ENCODE measurements around the gene TRPM3. TPM values are rescaled to one million over a fixed set of nuclear protein-coding genes. Genes with fewer than 3 reads are reported as not detected.
A peak's percentile ranks its signal among the peaks of the same experiment; 100 is the strongest.

TRPM3 gene
- total and polyA plus RNA-seq, 4 experiments from 2014 or later = not detected

DNA sequence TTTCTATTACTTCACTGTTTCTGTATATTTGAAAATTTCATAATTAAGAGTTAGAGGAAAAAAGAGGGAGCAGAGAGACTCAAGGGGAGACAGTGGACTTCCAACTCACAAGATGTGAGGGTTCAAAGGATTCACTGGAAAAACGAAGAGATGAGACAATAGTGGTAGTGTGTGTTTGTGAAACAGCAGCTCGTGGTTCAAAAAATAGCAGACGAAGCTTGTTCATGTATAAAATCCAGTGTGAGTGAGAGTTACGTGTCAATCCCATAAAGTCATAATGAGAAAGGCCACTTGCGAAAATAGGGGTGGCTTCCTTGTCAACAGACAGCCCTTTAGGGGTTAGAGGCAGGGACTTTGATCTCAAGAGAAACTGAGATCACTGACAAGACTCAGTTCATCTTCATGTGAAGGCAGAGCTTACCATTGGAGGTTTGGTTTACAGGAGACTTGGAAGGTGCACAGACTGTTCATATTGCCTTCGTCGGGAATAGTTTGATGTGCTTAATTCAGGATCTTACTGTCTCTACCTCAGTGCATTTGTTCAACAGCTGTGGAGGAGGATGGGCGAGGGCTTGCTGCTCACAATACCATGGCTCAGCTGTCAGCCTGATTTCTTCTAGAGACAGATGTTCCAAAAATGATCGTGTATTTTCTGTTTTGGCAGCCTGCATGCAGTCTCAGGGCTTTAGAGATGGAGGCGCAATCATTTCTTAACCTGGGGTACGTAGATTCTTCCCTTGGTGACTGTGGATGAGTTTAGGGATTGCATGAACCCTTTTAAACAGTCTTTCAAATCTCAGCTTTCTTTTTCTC, 601.3 kb downstream of the TRPM3 start:
- DNase-seq = no peak
- no peaks in the 10 kb centered on the region for H3K27me3 ChIP-seq (ENCODE audit: insufficient read depth, low read length)
- peaks cover 0 to 22% (median 10%) of the 10 kb centered on the region in 8 donors for H3K9me3 Mint-ChIP-seq
- intact Hi-C loops (cut with micrococcal nuclease) = no loop called here
- H3K9me3 ChIP-seq (ENCODE audit: control insufficient read depth in 1 of 2, low read length in 2 of 2) = no peaks in the 10 kb centered on the region
- ChIA-PET CTCF (ENCODE audit: partially characterized antibody) (interaction anchor here (0.9 kb wide), 1 partner anchor 82 kb away, joined by 3 read pairs; no protein-coding TSS in a partner anchor), POLR2A (ENCODE audit: partially characterized antibody) (no interaction called here)
- peaks cover 4 to 8% (median 7%) of the 10 kb centered on the region in 4 donors for H3K4me1 Mint-ChIP-seq
- peak overlapping the region in 2 of 7 donors; percentile 17 to 69 for H3K27ac Mint-ChIP-seq
- H3K36me3 Mint-ChIP-seq = peaks cover 0 to 10% of the 10 kb centered on the region in 2 donors
- H3K27ac ChIP-seq (ENCODE audit: low read depth, low read length) = no peak overlapping the region
- H3K4me3 ChIP-seq (ENCODE audit: low read length in 2 of 2) = no peak overlapping the region
- H3K27me3 Mint-ChIP-seq = no peaks in the 10 kb centered on the region
- no peak overlapping the region for H3K4me3 Mint-ChIP-seq
- H3K4me1 ChIP-seq (ENCODE audit: insufficient read depth, low read length) = no peaks in the 10 kb centered on the region
- H3K36me3 ChIP-seq (ENCODE audit: insufficient read depth, low read length) = no peaks in the 10 kb centered on the region

DNA sequence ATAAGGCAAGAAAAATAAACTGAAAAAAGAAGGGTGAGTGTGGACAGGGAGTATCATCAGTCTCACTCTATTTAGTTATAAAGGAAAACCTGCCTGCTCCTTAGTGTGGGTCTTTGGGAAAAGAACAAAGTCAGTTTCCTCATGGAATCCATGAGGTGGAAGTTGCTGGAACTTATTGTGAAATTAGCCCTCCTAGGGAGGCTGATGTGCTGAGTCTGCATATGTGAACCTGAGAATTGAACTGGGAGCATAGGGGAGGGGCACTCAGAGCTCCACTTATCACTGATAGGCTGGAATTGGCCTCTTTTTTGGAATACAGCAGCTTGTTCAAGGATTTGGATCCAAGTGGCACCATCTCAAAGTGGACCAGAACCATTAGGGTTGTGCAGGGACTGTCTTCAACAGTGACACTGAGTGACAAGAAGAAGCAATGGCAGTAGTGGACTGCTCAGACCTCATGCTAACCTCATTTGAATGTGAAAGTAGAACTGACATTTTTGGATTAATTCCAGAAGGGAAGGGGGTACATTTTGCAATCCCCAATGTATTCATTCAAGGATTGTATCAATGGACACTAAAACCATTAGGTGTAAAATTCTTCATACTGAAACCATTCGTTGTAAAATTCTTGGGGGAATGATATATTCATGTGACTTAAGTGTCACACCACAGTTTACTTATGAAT, 603.4 kb downstream of the TRPM3 start:
- Histone ChIP-seq H3K27me3 (ENCODE audit: insufficient read depth, low read length) (no peaks in the 10 kb centered on the region), H3K27ac (ENCODE audit: low read depth, low read length) (no peak overlapping the region), H3K4me1 (ENCODE audit: insufficient read depth, low read length) (no peaks in the 10 kb centered on the region), H3K36me3 (ENCODE audit: insufficient read depth, low read length) (no peaks in the 10 kb centered on the region), H3K9me3 (ENCODE audit: control insufficient read depth in 1 of 2, low read length in 2 of 2) (no peaks in the 10 kb centered on the region), H3K4me3 (ENCODE audit: low read length in 2 of 2) (no peak overlapping the region)
- ChIA-PET POLR2A (ENCODE audit: partially characterized antibody) (no interaction called here), CTCF (ENCODE audit: partially characterized antibody) (no interaction called here)
- no peaks in the 10 kb centered on the region for H3K27me3 Mint-ChIP-seq
- peaks cover 0 to 2% (median 0%) of the 10 kb centered on the region in 8 donors for H3K9me3 Mint-ChIP-seq
- H3K27ac Mint-ChIP-seq = no peak overlapping the region
- no peaks in the 10 kb centered on the region for H3K36me3 Mint-ChIP-seq
- DNase-seq = no peak
- H3K4me3 Mint-ChIP-seq = no peak overlapping the region
- intact Hi-C loops (cut with micrococcal nuclease) = no loop called here
- H3K4me1 Mint-ChIP-seq = peaks cover 4 to 8% (median 7%) of the 10 kb centered on the region in 4 donors

- no peak overlapping the region for H3K27ac ChIP-seq (ENCODE audit: low read depth, low read length)
- no peaks in the 10 kb centered on the region for H3K27me3 Mint-ChIP-seq
- peaks cover 0 to 4% of the 10 kb centered on the region in 2 donors for H3K36me3 Mint-ChIP-seq
- no peak overlapping the region for H3K4me3 Mint-ChIP-seq
- DNase-seq = no peak
- H3K27ac Mint-ChIP-seq = peak overlapping the region in 1 of 7 donors; percentile 22
- H3K36me3 ChIP-seq (ENCODE audit: insufficient read depth, low read length) = no peaks in the 10 kb centered on the region
- no peaks in the 10 kb centered on the region for H3K27me3 ChIP-seq (ENCODE audit: insufficient read depth, low read length)
- H3K4me1 ChIP-seq (ENCODE audit: insufficient read depth, low read length) = no peaks in the 10 kb centered on the region
- no peaks in the 10 kb centered on the region for H3K4me1 Mint-ChIP-seq
- peaks cover 0 to 7% (median 3%) of the 10 kb centered on the region in 8 donors for H3K9me3 Mint-ChIP-seq
- ChIA-PET POLR2A (ENCODE audit: partially characterized antibody) (no interaction called here), CTCF (ENCODE audit: partially characterized antibody) (interaction anchor here (0.9 kb wide), 1 partner anchor 88 kb away, joined by 4 read pairs; no protein-coding TSS in a partner anchor)
- intact Hi-C loops (cut with micrococcal nuclease) = no loop called here
- no peak overlapping the region for H3K4me3 ChIP-seq (ENCODE audit: low read length in 2 of 2)
- H3K9me3 ChIP-seq (ENCODE audit: control insufficient read depth in 1 of 2, low read length in 2 of 2) = no peaks in the 10 kb centered on the region
Observed at GRCh38 chr9:70514273-70514672, 607.1 kb downstream of the TRPM3 start.

DNA sequence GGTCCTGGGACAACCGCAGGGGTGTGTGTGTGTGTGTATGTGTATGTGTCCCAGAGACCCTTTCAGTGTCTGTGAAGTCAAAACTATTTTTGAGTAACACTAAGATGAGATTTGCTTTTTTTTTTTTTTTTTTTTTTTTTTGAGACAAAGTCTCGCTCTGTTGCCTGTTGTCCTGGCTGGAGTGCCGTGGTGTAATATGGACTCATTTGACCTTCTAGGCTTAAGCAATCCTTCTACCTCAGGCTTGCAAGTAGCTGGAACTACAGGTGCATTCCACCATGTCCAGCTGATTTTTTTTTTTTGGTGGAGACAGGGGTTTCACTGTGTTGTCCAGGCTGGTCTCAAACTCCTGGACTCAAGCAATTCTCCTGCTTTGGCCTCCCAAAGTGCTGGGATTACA, 609.6 kb downstream of the TRPM3 start:
- ChIA-PET CTCF (ENCODE audit: partially characterized antibody) (interaction anchor here (0.7 to 1.2 kb wide), 2 partner anchors 91 to 651 kb away, joined by 3 to 4 read pairs; no protein-coding TSS in a partner anchor), POLR2A (ENCODE audit: partially characterized antibody) (no interaction called here)

GRCh38 chr9:70510157-70510770, 611.2 kb downstream of the TRPM3 start:
- Mint-ChIP-seq H3K36me3 (peaks cover 0 to 4% of the 10 kb centered on the region in 2 donors), H3K9me3 (peaks cover 0 to 7% (median 3%) of the 10 kb centered on the region in 8 donors), H3K27me3 (no peaks in the 10 kb centered on the region), H3K4me3 (no peak overlapping the region), H3K27ac (no peak overlapping the region), H3K4me1 (peaks cover 0 to 5% (median 0%) of the 10 kb centered on the region in 4 donors)
- Histone ChIP-seq H3K4me3 (ENCODE audit: low read length in 2 of 2) (no peak overlapping the region), H3K27me3 (ENCODE audit: insufficient read depth, low read length) (no peaks in the 10 kb centered on the region), H3K27ac (ENCODE audit: low read depth, low read length) (no peak overlapping the region), H3K4me1 (ENCODE audit: insufficient read depth, low read length) (no peaks in the 10 kb centered on the region), H3K36me3 (ENCODE audit: insufficient read depth, low read length) (no peaks in the 10 kb centered on the region), H3K9me3 (ENCODE audit: control insufficient read depth in 1 of 2, low read length in 2 of 2) (no peaks in the 10 kb centered on the region)
- intact Hi-C loops (cut with micrococcal nuclease) = no loop called here
- POLR2A ChIA-PET (ENCODE audit: partially characterized antibody) = no interaction called here
- CTCF ChIA-PET (ENCODE audit: partially characterized antibody) = interaction anchor here (0.8 to 1.4 kb wide), 2 partner anchors 9 to 13 kb away, joined by 3 read pairs; no protein-coding TSS in a partner anchor
- no peak for DNase-seq

More for the DNA sequence above, 609.6 kb downstream of the TRPM3 start:
- peaks cover 0 to 7% (median 3%) of the 10 kb centered on the region in 8 donors for H3K9me3 Mint-ChIP-seq
- H3K27me3 Mint-ChIP-seq = no peaks in the 10 kb centered on the region
- intact Hi-C loops (cut with micrococcal nuclease) = no loop called here
- H3K27ac ChIP-seq (ENCODE audit: low read depth, low read length) = no peak overlapping the region
- no peak overlapping the region for H3K4me3 Mint-ChIP-seq
- DNase-seq = no peak
- H3K9me3 ChIP-seq (ENCODE audit: control insufficient read depth in 1 of 2, low read length in 2 of 2) = no peaks in the 10 kb centered on the region
- peaks cover 0 to 4% of the 10 kb centered on the region in 2 donors for H3K36me3 Mint-ChIP-seq
- H3K36me3 ChIP-seq (ENCODE audit: insufficient read depth, low read length) = no peaks in the 10 kb centered on the region
- no peaks in the 10 kb centered on the region for H3K4me1 Mint-ChIP-seq
- H3K4me1 ChIP-seq (ENCODE audit: insufficient read depth, low read length) = no peaks in the 10 kb centered on the region
- H3K27me3 ChIP-seq (ENCODE audit: insufficient read depth, low read length) = no peaks in the 10 kb centered on the region
- no peak overlapping the region for H3K4me3 ChIP-seq (ENCODE audit: low read length in 2 of 2)
- no peak overlapping the region for H3K27ac Mint-ChIP-seq

DNA sequence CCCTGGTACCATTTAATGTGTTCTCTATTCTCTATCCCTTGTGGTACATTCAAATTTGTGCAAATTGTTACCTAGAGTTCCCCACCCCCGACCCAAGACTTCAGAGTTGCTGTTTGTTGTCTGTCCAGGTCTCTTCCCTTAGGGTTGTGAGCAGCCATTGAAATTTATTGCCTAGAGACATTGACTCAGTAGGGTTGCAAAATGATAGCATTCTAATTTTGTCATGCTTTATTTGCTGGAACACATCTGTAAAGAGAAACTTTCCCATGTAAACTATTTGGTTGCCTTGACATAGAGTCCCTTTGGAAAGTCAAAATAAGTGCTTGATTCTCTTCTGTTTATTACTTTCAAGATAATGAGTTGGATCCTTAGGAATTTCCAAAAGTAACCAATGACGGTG, 615.3 kb downstream of the TRPM3 start:
- Mint-ChIP-seq H3K36me3 (peaks cover 0 to 4% of the 10 kb centered on the region in 2 donors), H3K27me3 (no peaks in the 10 kb centered on the region), H3K27ac (no peak overlapping the region), H3K4me3 (no peak overlapping the region), H3K4me1 (peaks cover 0 to 5% (median 0%) of the 10 kb centered on the region in 4 donors), H3K9me3 (peaks cover 0 to 7% (median 2%) of the 10 kb centered on the region in 8 donors)
- H3K27me3 ChIP-seq (ENCODE audit: insufficient read depth, low read length) = no peaks in the 10 kb centered on the region
- no peak for DNase-seq
- ChIA-PET POLR2A (ENCODE audit: partially characterized antibody) (no interaction called here), CTCF (ENCODE audit: partially characterized antibody) (no interaction called here)
- no peaks in the 10 kb centered on the region for H3K36me3 ChIP-seq (ENCODE audit: insufficient read depth, low read length)
- intact Hi-C loops (cut with micrococcal nuclease) = no loop called here
- H3K4me3 ChIP-seq (ENCODE audit: low read length in 2 of 2) = no peak overlapping the region
- H3K27ac ChIP-seq (ENCODE audit: low read depth, low read length) = no peak overlapping the region
- H3K4me1 ChIP-seq (ENCODE audit: insufficient read depth, low read length) = no peaks in the 10 kb centered on the region
- no peaks in the 10 kb centered on the region for H3K9me3 ChIP-seq (ENCODE audit: control insufficient read depth in 1 of 2, low read length in 2 of 2)

GRCh38 chr9:70504834-70505233, 616.6 kb downstream of the TRPM3 start:
- Histone ChIP-seq H3K36me3 (ENCODE audit: insufficient read depth, low read length) (no peaks in the 10 kb centered on the region), H3K27me3 (ENCODE audit: insufficient read depth, low read length) (no peaks in the 10 kb centered on the region), H3K9me3 (ENCODE audit: control insufficient read depth in 1 of 2, low read length in 2 of 2) (no peaks in the 10 kb centered on the region), H3K4me3 (ENCODE audit: low read length in 2 of 2) (no peak overlapping the region), H3K4me1 (ENCODE audit: insufficient read depth, low read length) (no peaks in the 10 kb centered on the region), H3K27ac (ENCODE audit: low read depth, low read length) (no peak overlapping the region)
- Mint-ChIP-seq H3K4me1 (peaks cover 0 to 5% (median 0%) of the 10 kb centered on the region in 4 donors), H3K36me3 (no peaks in the 10 kb centered on the region), H3K9me3 (peaks cover 0 to 2% (median 0%) of the 10 kb centered on the region in 8 donors), H3K27me3 (no peaks in the 10 kb centered on the region), H3K4me3 (no peak overlapping the region), H3K27ac (no peak overlapping the region)
- ChIA-PET POLR2A (ENCODE audit: partially characterized antibody) (no interaction called here), CTCF (ENCODE audit: partially characterized antibody) (interaction anchor here (0.7 to 1.5 kb wide), 2 partner anchors 14 to 56 kb away, joined by 3 read pairs; no protein-coding TSS in a partner anchor)
- intact Hi-C loops (cut with micrococcal nuclease) = no loop called here
- no peak for DNase-seq
